Fibroblast of the aortic adventitia (primary cell): ENCODE results near the gene PEAK1. TPM values are rescaled to one million over a fixed set of nuclear protein-coding genes. Genes with fewer than 3 reads are reported as not detected.

ENCODE experiments used
- DNase-seq: peaks from one replicate; pipeline ENCODE4 v3.0.0-alpha.2; 2010; ENCODE audit warnings: low read depth
- H3K4me3 ChIP-seq: 2 replicates; pipeline ENCODE4 v1.5.1; 2011; ENCODE audit warnings: low read depth, mild to moderate bottlenecking, control low read depth, low read length, moderate library complexity
- CTCF ChIP-seq: IDR thresholded peaks from 2 replicates; pipeline ENCODE4 v1.5.1; 2011; ENCODE audit warnings: mild to moderate bottlenecking, low read length, control low read depth, inconsistent platforms; ENCODE audit not compliant: insufficient read depth
- total RNA-seq: library from RNA; depleted of rRNA; stranded (reverse); fragments of >200 nt; gene quantifications from 2 replicates; pipeline ENCODE4 v1.2.3, GENCODE V29; 2012; ENCODE audit warnings: low replicate concordance

PEAK1 gene
- total RNA-seq, 1 donor, result 98.2 TPM

- H3K4me3 ChIP-seq, result no peak overlapping the region
- no peak for TF ChIP-seq CTCF
- DNase-seq, result peak; percentile 91
These were observed 17.0 kb downstream of the PEAK1 start for GRCh38 chr15:77402740-77403379.

GRCh38 chr15:77400258-77400657 is 19.6 kb downstream of the PEAK1 start:
- DNase-seq, result no peak
- TF ChIP-seq CTCF, result no peak
- H3K4me3 ChIP-seq, result no peak overlapping the region

- H3K4me3 ChIP-seq, result no peak overlapping the region
- DNase-seq, result no peak
- TF ChIP-seq CTCF, result no peak
These were observed 21.0 kb downstream of the PEAK1 start for GRCh38 chr15:77398927-77399326.

- H3K4me3 ChIP-seq, result no peak overlapping the region
- TF ChIP-seq CTCF, result no peak
- no peak for DNase-seq
These were observed 23.2 kb downstream of the PEAK1 start for GRCh38 chr15:77396692-77397091.

- no peak for DNase-seq
- no peak overlapping the region for H3K4me3 ChIP-seq
- no peak for TF ChIP-seq CTCF
These were observed 24.7 kb downstream of the PEAK1 start for GRCh38 chr15:77395013-77395774.

- TF ChIP-seq CTCF, result no peak
- DNase-seq, result peak; percentile 52
- H3K4me3 ChIP-seq, result no peak overlapping the region
These were observed 26.4 kb downstream of the PEAK1 start for GRCh38 chr15:77393471-77393840.
